HG02870 (cell line): ENCODE results near the gene HPD.
A peak's percentile ranks its signal among the peaks of the same experiment; 100 is the strongest.
"Not testable (repeated sequence)": the region's sequence is repeated elsewhere in the genome, so short reads cannot be mapped to it uniquely, and the experiment has no call there.

Experiments used
- ATAC-seq: cut with Tn5 transposase; IDR thresholded peaks from one replicate; pipeline ENCODE4 v1.9.1; 2021; ENCODE audit warnings: mild to moderate bottlenecking, moderate library complexity; ENCODE audit not compliant: unreplicated experiment

HPD gene

DNA sequence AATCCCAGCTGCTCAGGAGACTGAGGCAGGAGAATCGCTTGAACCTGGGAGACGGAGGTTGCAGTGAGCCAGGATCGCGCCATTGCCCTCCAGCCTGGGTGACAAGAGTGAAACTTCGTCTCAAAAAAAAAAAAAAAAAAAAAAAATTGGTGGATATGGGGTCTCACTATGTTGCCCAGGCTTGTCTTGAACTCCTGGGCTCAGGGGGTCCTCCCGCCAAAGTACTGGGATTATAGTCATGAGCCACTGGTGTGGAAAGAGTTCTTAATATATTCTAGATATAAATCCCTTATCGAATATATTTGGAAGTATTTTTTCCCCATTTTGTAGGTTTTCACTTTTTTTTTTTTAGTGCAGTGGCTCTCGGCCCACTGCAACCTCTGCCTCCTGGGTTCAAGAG is 10.6 kb upstream of the HPD start:
- not testable (repeated sequence) for ATAC-seq

DNA sequence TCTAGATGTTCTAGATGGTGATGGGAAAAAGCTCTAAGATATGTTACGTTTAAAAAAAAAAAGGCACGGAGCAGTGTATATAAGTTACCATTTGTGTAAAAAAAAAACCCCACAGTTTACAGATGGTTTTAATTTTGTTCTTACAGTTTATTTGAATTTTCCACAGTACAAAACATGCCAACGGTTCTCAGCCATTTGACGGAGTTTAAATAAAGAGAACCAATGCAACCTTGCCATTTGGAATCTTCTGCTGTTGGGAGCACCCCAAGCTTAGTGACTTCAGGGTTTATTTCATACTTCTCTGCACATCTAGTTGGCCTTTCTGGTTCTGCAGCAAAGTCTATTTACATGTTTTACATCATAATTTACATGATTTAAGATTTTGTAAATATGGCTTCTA is 7.7 kb upstream of the HPD start:
- ATAC-seq: no peak

DNA sequence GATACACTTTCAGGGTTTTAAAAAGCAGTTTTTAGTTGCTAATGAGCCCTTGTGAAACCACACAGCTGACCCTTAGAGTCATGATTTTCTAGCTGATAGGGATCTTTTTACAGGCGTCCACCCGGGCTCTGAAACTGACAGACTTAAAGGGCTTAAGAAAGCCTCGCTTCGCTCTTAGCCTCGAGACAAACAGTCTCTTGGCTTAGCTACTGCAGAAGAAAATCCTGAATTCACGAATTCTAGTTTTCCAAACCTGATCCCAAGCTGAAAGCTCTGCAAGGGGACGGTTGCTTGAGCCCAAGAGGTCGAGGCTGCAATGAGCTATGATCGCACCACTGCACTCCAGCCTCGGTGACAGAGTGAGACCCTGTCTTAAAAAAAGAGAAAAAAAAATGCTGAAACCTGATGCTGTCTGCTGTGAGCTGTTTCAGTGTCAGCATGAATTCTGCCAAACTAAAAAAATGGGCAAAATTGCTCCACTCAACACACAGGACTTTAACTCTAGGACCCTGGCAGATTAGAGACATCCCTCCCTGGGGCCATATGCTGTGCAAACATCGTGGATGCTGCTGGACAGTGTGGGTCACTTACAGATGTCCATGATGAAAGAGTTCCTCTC is 3.1 kb upstream of the HPD start:
- no peak for ATAC-seq

DNA sequence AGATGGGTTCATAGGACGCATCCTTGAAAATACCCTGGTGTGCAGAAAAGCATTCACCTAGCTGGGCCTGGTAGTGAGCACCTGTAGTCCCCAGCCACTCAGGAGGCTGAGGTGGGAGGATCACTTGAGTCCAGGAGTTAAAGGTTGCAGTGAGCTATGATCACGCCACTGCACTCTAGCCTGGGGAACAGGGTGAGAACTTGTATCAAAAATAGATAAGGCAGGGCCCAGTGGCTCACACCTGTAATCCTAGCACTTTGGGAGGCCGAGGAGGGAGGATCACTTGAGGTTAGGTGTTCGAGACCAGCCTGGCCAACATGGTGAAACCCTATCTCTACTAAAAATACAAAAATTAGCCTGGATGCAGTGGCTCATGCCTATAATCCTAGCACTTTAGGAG is 2.0 kb upstream of the HPD start:
- not testable (repeated sequence) for ATAC-seq

DNA sequence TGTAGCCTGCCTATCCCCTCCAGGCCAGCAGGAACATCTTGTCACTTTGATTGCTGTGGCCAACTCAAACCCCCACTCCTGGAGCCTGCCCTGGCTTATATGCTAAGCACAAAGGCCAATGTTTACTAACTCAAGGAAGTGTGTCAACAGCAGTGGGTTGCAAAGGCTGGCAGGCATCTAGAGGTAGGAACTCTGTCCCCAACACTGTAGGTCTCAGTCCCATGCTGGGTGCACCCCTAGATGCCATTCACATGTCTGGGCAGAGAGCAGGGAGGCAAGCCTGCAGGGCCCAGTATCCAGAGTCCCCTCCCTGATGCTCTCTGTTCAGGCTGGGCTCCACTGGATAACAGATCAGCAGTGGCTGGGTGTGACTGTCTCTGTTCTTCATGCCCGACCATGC is 1.6 kb upstream of the HPD start:
- ATAC-seq: no peak

DNA sequence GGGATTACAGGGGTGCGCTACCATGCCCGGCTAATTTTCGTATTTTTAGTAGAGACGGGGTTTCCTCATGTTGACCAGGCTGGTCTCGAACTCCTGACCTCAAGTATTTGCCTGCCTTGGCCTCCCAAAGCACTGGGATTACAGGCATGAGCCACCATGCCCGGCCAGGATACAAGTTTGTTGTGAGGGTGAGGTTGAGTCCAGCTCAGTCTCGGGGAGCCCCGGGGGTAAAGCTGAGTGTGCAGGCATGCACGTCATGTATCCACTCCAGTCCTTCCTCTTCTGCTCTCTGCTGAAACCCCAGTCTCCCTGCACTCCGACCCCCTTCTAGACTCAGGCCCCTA is 369 bp downstream of the HPD start:
- ATAC-seq: no peak

DNA sequence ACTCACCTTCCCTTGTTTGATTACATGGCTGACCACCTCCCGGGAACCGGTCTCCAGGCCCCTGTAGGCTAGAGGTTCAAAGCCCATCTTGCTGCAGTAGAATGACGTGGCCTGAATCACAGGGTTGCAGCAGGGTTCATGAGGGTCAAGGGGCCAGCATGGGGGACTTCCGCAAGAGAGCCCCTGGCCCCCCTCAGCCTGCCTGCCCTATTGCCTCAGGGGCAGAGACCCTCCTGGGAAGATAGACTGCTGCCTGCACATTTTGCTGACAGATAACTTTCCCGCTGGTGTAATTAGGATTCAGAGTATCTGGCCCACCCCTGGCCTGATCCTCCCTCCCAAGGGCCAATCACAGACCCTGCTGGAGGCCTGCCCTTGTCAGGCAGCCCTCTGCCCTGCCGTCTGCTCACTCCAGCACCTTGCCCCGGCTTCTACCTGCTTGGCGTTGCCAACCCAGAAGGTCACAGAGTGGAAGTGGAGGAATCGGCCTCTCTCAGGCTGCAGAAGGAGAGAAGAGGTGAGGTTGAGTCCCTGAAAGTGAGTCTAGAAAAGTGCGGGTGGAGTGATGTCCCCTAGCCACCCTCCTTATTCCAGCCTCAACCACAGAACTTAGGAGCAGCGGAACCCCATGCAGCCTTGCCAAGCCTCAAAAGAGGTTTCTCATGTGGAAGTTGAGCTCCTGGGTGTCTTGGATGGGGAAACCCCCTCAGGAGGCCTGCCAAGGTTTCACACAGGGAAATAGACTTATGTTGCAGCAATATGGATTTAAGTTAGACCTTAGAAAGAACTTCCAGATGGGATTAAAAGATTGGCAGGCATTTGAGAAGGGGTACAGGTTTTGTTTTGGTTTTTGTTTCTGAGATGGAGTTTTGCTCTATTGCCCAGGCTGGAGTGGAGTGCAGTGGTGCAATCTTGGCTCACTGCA is 1.1 kb downstream of the HPD start:
- ATAC-seq: no peak

DNA sequence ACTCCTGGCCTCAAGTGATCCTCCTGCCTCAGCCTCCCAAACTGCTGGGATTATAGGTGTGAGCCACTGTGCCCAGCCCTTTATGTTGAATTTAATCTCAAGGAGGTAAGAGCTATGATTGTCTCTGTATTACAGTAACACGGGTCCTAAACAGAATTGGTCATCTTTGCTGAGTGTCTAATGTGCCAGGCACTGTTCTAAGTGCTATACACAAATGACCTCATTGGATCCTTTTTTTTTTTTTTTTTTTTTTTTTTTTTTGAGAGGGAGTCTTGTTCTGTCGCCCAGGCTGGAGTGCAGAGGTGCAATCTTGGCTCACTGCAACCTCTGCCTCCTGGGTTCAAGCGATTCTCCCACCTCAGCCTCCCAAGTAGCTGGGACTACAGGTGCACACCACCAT is 6.3 kb downstream of the HPD start:
- not testable (repeated sequence) for ATAC-seq

DNA sequence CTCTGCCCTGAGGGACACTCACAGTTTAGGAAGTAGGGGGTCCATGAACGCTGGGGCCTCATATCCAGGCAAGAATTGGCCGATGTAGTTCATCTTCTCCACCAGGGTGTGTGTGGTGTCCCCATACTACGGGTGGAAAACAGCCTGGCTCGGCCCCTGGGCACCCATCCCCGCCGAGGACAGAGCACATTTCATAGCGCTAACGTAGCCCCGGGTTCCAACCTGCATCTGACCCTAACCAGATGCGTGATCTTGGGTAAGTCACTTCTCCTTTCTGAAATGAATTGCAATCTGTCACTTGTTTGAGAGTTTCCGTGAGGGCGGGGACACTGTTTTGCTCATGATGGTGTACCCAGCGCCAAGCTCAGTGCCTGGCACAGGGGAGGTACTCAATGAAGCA is 9.0 kb downstream of the HPD start:
- no peak for ATAC-seq

DNA sequence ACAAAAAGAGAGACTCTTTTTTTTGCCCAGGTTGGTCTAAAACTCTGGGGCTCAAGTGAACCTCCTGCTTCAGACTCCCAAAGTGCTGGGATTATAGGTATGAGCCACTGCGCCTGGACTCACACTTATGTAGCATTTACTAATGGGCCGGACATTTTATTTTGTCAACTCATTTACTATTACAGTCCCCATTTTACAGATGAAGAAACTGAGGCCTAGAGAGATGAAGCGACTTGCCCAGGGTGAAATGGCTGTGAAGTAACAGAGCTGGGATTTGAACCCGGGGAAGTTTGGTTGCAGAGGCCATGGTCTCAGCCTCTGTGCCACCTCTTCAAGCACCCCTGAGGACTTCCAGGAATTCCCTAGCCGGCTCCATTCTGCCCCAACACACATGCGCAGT is 9.4 kb downstream of the HPD start:
- ATAC-seq: no peak

DNA sequence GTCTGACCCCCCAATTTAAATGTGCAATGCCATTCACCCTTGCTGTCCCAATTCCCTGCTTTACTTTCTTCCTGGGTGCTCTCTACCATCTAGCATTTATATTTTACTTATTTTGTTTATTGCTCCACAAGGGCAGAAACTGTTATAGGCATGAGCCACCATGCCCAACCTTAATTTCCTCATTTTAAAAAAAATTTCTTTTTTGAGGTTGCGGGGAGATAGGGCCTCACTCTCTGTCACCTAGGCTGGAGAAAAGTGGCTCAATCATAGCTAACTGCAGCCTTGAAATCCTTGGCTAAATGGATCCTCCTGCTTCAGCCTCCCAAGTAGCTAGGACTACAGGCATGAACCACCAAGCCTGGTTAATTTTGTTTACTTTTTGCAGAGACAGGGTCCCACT is 13.0 kb downstream of the HPD start:
- no peak for ATAC-seq

DNA sequence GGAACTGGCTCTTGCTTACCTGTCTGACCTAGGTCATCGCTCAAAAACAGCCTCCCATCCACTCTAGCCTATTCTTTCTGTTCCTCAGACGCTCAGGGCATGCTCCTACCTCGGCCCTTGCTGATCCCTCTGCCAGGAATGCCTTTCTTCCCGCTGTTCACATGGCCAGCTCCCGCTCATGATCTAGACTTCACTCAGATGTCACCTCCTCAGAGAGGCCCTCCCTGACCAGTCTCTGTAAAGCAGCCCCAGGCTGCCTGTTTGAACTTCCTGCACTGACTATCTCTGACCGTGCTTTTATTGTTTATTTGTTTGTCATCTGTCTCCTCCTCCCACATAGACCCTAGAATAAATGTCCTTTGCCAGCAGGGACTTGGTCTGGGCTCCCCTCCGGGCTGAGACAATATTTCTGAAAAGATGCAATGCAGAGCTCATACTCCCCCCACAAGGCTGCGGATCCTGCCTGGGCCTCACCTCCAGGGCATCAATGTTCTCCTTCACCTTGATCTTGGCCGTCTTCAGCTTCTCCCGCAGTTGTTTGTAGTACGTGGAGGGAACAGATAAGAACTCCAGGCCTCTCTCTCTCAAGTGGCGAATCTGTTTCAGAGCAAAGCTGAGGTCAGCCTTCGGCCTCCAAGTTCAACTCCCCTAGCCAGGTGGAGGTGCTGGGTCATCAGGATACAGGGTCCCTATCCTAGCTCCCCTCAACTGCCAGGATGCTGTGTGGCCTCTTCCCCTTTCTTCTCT is 15.2 kb downstream of the HPD start:
- no peak for ATAC-seq

DNA sequence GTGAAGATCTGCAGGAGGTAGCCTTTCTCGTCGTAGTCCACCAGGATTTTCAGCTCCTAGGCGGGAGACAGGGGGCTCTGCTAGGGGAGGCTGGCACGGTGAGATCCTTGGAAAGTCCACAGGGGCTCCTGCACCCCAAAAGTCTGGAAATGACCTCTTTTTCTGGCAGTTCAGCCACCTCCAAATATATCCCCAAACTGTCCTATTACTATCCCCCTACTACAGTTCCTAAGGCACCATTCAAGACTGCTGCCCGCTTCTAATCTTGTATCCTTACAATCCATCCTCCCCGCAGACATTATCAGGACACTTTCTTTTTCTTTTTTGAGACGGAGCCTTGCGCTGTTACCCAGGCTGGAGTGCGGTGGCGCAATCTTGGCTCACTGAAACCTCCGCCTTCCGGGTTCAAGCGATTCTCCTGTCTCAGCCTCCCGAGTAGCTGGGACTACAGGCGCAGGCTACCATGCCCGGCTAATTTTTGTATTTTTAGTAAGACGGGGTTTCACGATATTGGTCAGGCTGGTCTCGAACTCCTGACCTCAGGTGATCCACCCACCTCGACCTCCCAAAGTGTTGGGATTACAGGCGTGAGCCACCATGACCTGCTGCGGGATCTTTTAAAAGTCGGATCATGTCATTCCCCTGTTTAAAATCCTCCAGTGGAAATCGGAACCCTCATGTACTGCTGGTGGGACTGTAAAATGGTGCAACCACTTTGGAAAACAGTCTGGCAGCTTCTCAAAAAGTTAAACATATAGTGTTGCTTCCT is 18.5 kb downstream of the HPD start:
- no peak for ATAC-seq

DNA sequence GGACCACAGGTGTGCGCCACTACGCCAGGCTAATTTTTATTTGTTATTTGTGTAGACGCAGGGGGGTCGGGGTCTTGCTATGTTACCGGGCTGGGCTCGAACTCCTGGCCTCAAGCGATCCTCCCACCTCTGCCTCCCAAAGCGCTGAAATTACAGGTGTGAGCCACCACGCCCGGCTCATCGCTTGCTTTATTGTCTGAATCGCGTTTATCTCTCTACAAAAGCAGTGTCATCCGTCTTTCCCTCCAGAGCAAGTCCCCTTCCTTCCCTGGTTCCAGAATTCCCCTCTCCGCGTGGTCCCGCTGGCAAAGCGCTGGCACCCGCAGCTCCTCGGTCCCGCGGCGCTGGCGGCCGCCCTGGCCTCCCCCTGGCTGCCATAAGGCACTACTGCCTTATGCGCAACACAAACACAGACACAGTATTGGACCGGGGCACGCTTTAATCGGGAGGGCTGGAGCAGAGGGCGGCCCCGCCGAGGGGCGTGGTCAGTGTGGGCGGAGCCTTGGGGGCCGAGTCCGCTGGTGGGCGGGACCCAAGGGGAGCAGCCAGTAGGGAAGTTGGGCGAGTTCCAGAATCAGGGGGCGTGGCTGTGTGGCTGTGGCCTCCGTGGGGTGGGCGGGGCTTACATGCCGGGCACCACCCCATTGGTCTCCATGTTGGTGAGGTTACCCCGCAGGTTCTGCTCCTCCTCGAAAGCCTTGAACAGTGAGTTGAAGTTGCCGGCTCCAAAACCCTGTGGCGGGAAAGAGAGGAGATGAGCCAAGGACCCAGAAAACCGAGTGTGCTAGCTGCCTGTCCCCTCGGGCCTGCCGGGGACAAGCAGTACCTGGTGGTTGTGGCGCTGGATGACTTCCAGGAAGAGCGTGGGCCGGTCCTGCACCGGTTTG is 19.3 kb downstream of the HPD start:
- peak; percentile 89 for ATAC-seq

DNA sequence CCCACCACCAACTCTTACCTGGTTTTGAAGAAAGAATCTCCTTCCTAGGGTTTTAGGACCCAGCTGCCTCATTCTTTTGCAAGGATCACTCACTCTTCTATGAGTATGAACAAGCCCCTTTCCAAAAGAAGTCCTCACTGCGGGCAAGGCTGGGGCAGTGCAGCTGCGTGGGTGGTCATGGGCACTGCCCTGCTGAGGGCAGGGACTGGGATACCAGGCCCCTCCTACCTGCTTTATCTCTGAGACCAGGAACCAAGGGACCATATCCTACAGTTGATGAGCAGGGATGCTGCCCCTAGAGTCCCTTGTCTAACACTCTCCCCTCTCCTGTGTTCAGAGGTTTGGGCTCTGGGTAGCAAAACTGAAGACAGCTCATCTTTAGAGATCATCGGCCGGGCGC is 20.5 kb downstream of the HPD start:
- no peak for ATAC-seq

DNA sequence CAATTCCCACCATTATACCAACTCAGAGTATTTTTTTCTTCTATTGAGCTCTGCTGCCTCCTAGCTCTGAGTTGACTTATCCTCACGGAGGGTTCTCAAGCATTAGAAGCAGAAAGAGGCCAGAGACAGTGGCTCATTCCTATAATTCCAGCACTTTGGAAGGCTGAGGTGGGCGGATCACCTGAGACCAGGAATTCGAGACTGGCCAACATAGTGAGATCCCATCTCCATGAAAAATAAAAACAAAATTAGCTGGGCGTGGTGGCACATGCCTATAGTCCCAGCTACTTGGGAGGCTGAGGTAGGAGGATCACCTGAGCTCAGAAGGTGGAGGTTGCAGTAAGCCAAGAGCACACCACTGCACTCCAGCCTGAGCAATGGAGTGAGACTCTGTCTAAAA is 21.0 kb downstream of the HPD start:
- ATAC-seq: no peak

DNA sequence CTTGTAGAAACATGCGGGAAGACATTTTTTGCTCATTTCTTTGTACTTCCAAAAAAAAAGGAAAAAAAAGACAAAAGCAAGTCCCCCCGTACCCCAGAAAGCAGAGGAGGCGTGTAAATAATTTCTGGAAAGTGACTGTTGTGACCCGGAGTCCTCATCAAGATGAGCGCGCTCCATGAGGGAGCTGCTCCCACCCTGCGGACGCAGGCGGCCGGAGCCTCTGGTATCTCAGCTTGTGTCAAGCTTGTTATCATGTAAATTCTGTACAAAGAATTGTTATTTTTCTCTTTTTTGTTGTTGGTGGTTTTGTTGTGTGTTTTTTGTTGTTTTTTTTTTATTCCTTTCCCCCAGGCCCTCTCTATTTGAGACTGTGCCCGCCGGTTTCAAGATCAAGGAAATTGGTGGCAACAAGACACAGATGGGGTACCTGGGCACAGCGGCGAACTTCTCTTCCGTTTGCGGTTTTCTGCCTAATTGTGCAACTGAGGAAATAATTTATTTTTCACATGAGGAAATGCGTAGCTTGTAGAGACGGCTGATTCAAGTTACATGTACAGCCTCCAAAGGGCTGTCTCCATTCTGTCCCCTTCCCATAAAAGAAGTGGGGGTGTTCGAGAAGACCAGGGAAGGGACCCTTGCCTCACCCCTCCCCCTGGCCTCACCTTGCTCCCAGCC is 27.0 kb downstream of the HPD start:
- ATAC-seq: no peak

DNA sequence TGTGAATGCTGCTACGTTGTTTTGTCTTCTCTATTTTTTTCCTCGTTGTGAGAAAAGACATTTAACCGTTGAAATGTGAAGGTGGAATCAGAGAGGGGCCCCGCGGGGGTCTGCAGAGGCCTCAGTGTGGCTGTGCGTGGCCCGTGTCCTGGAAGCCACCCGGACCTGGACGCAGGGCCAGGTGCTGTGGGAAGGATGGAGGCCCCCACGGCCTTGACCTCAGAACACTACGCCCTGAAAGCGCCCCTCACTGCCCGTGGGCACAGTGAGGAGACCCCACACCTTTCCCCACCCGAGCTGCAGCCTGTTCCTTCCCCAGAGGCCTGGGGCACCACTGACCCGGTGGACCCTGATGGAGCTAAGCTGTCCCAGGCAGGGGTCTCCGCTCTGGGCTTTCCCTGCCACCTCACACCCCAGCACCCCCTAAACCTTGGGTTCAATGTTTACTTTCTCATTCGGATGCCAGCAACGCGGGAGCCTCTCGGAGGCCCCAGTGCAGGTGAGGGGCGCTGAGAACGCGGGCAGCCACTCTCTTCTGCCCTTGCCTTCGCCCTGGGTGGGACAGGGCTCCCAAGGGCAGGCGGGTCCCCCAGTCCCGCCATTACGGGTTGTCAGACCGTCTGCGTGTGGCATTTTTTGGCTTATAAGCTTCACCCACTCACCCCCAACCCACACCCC is 27.9 kb downstream of the HPD start:
- ATAC-seq: no peak

DNA sequence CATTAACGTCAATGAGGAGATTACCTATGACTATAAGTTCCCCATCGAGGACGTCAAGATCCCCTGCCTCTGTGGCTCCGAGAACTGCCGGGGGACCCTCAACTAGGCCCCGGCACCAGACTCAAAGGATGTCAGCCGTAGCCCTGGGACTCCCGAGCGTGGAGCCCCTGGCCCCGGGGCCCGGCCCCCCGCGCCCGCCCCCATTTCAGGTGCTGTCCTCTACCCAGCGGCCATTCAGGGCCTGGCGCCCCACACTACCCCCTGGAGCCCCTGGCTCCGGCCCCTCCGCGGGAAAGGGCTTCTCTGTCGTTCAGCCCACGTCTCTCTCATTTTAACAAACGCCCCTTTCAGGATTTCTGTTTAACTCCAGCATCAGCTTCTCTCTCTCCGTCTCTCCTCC is 28.5 kb downstream of the HPD start:
- ATAC-seq: no peak
